Endodermal cell (in vitro differentiated cells): ENCODE data around the gene GXYLT2. TPM values are rescaled to one million over a fixed set of nuclear protein-coding genes. Genes with fewer than 3 reads are reported as not detected.

Experiments
- DNase-seq: peaks from one replicate; pipeline ENCODE4 v3.0.0-alpha.2; 2017
- H3K27ac ChIP-seq: 2 replicates; pipeline ENCODE4 v1.5.1; 2013; ENCODE audit warnings: mild to moderate bottlenecking, low read depth, low read length, moderate library complexity
- H3K27me3 ChIP-seq: 2 replicates; pipeline ENCODE4 v1.6.1; 2013; ENCODE audit warnings: mild to moderate bottlenecking, low read length, moderate library complexity; ENCODE audit not compliant: insufficient read depth, control insufficient read depth, poor library complexity, severe bottlenecking
- H3K36me3 ChIP-seq: 2 replicates; pipeline ENCODE4 v1.7.0; 2013; ENCODE audit warnings: mild to moderate bottlenecking, low read length, moderate library complexity; ENCODE audit not compliant: control insufficient read depth, insufficient read depth
- H3K4me1 ChIP-seq: one replicate; pipeline ENCODE4 v1.7.0; 2013; ENCODE audit warnings: low read length; ENCODE audit not compliant: control insufficient read depth, insufficient read depth
- H3K4me3 ChIP-seq: 2 replicates; pipeline ENCODE4 v1.5.1; 2013; ENCODE audit warnings: mild to moderate bottlenecking, low read length, moderate library complexity
- H3K9ac ChIP-seq: 2 replicates; pipeline ENCODE4 v1.6.1; 2013; ENCODE audit warnings: mild to moderate bottlenecking, low read length, moderate library complexity; ENCODE audit not compliant: poor library complexity, severe bottlenecking; ENCODE audit errors: extremely low read depth
- H3K9me3 ChIP-seq: 2 replicates; pipeline ENCODE4 v1.6.1; 2013; ENCODE audit warnings: mild to moderate bottlenecking, low read length, moderate library complexity; ENCODE audit not compliant: control insufficient read depth
- H3K27ac Mint-ChIP-seq: 2 replicates; pipeline ENCODE4 v1.8.0; 2020; ENCODE audit warnings: mixed read lengths
- H3K27me3 Mint-ChIP-seq: 2 replicates; pipeline ENCODE4 v1.8.0; 2021; ENCODE audit warnings: mild to moderate bottlenecking, mixed read lengths; ENCODE audit not compliant: insufficient read depth
- H3K36me3 Mint-ChIP-seq: 2 replicates; pipeline ENCODE4 v1.8.0; 2020; ENCODE audit warnings: low read depth, mixed read lengths
- H3K4me1 Mint-ChIP-seq: 2 replicates; pipeline ENCODE4 v1.8.0; 2020; ENCODE audit warnings: mixed read lengths
- H3K4me3 Mint-ChIP-seq: 2 replicates; pipeline ENCODE4 v1.8.0; 2020; ENCODE audit warnings: mild to moderate bottlenecking, moderate library complexity, mixed read lengths
- H3K9me3 Mint-ChIP-seq: 2 replicates; pipeline ENCODE4 v1.8.0; 2020; ENCODE audit warnings: mild to moderate bottlenecking, mixed read lengths
- CTCF ChIP-seq: fragments of 200-600 bp; sonication (generic); conservative IDR thresholded peaks from 2 replicates; pipeline ENCODE4 v1.5.0; 2021; ENCODE audit warnings: antibody characterized with exemption, mild to moderate bottlenecking
- WGBS, 2 experiments: methylation state at CpG; one replicate each; pipeline versions ENCODE4 v1.1.5 to v1.1.7; 2013; ENCODE audit warnings: missing lambda C conversion rate in 2 of 2, mixed read lengths in 1 of 2; ENCODE audit not compliant: insufficient coverage in 1 of 2, insufficient read length in 1 of 2; 5-methylcytosine and 5-hydroxymethylcytosine counted together
- total RNA-seq, 2 donors: library from RNA; stranded (reverse); fragmentation: NEBNext Ultra II Directional in 1 of 2; extraction: Animal tissue kit (Norgen Biotek cat#: 25700) in 1 of 2; gene quantifications; 2 replicates in 1 of 2; 3 replicates in 1 of 2; pipeline ENCODE4 v1.2.1, GENCODE V29; 2021

GXYLT2 gene
- total RNA-seq, 2 donors from 2014 or later, result 7.0 to 14.3 TPM

GRCh38 chr3:72904163-72904562, 16.3 kb downstream of the GXYLT2 start:
- Histone ChIP-seq H3K4me1 (peaks cover 2% of the 10 kb centered on the region), H3K4me3 (no peak overlapping the region), H3K9ac (no peak overlapping the region), H3K9me3 (no peaks in the 10 kb centered on the region), H3K27ac (no peak overlapping the region), H3K36me3 (no peaks in the 10 kb centered on the region), H3K27me3 (no peaks in the 10 kb centered on the region)
- TF ChIP-seq CTCF, result no peak
- DNase-seq, result no peak
- Mint-ChIP-seq H3K9me3 (no peaks in the 10 kb centered on the region), H3K27me3 (no peaks in the 10 kb centered on the region), H3K36me3 (no peaks in the 10 kb centered on the region), H3K4me3 (no peak overlapping the region), H3K27ac (no peak overlapping the region), H3K4me1 (peaks cover 5% of the 10 kb centered on the region)
- WGBS, 2 experiments, result 81% methylated on average over 2 of the region's 2 CpGs; no CpG with 5 or more reads in 1 of the 2 experiments

GRCh38 chr3:72906154-72906553, 18.3 kb downstream of the GXYLT2 start:
- no peak for DNase-seq
- Histone ChIP-seq H3K9me3 (no peaks in the 10 kb centered on the region), H3K4me1 (peaks cover 2% of the 10 kb centered on the region), H3K9ac (no peak overlapping the region), H3K27ac (no peak overlapping the region), H3K4me3 (no peak overlapping the region), H3K27me3 (no peaks in the 10 kb centered on the region), H3K36me3 (no peaks in the 10 kb centered on the region)
- H3K27me3 Mint-ChIP-seq, result no peaks in the 10 kb centered on the region
- H3K4me1 Mint-ChIP-seq, result peaks cover 5% of the 10 kb centered on the region
- WGBS, 2 experiments, result 86 to 89% methylated on average over 6 of the region's 6 CpGs
- TF ChIP-seq CTCF, result no peak
- H3K36me3 Mint-ChIP-seq, result no peaks in the 10 kb centered on the region
- no peak overlapping the region for H3K27ac Mint-ChIP-seq
- no peak overlapping the region for H3K4me3 Mint-ChIP-seq
- H3K9me3 Mint-ChIP-seq, result no peaks in the 10 kb centered on the region

GRCh38 chr3:72907131-72907711, 19.4 kb downstream of the GXYLT2 start:
- 96% methylated on average over 2 to 4 of the region's 4 CpGs for WGBS, 2 experiments

More at GRCh38 chr3:72907131-72907711, 19.4 kb downstream of the GXYLT2 start:
- H3K4me3 ChIP-seq, result no peak overlapping the region
- no peaks in the 10 kb centered on the region for H3K27me3 ChIP-seq
- no peak overlapping the region for H3K4me3 Mint-ChIP-seq
- no peaks in the 10 kb centered on the region for H3K36me3 Mint-ChIP-seq
- DNase-seq, result no peak
- H3K4me1 Mint-ChIP-seq, result peaks cover 5% of the 10 kb centered on the region
- H3K27me3 Mint-ChIP-seq, result no peaks in the 10 kb centered on the region
- no peaks in the 10 kb centered on the region for H3K9me3 ChIP-seq
- H3K36me3 ChIP-seq, result no peaks in the 10 kb centered on the region
- H3K27ac ChIP-seq, result no peak overlapping the region
- H3K9me3 Mint-ChIP-seq, result no peaks in the 10 kb centered on the region
- TF ChIP-seq CTCF, result no peak
- no peak overlapping the region for H3K9ac ChIP-seq
- H3K4me1 ChIP-seq, result peaks cover 2% of the 10 kb centered on the region
- no peak overlapping the region for H3K27ac Mint-ChIP-seq
